GM21447 (cell line): ENCODE results near the gene KANSL1.
"Not testable (repeated sequence)": the region's sequence is repeated elsewhere in the genome, so short reads cannot be mapped to it uniquely, and the experiment has no call there.

Source experiments
- ATAC-seq: cut with Tn5 transposase; IDR thresholded peaks from one replicate; pipeline ENCODE4 v1.9.1; 2021; ENCODE audit not compliant: unreplicated experiment

Gene KANSL1

GRCh38 chr17:46192439-46193150 is 634 bp downstream of the KANSL1 start:
- ATAC-seq = peak; percentile 25

GRCh38 chr17:46192189-46192438 is 1.1 kb downstream of the KANSL1 start:
- no peak for ATAC-seq

GRCh38 chr17:46191322-46192188 is 1.7 kb downstream of the KANSL1 start:
- ATAC-seq = no peak

- ATAC-seq = no peak
These were observed 2.5 kb downstream of the KANSL1 start for GRCh38 chr17:46190763-46191162.

- not testable (repeated sequence) for ATAC-seq
These were observed 6.4 kb downstream of the KANSL1 start for GRCh38 chr17:46186827-46187235.

- no peak for ATAC-seq
These were observed 8.5 kb downstream of the KANSL1 start for GRCh38 chr17:46184696-46185095.

- not testable (repeated sequence) for ATAC-seq
These were observed 9.8 kb downstream of the KANSL1 start for GRCh38 chr17:46183383-46183782.

- no peak for ATAC-seq
These were observed 10.3 kb downstream of the KANSL1 start for GRCh38 chr17:46182961-46183360.

GRCh38 chr17:46181940-46182339 is 11.3 kb downstream of the KANSL1 start:
- ATAC-seq = no peak

- ATAC-seq = not testable (repeated sequence)
These were observed 11.9 kb downstream of the KANSL1 start for GRCh38 chr17:46181316-46181715.

- no peak for ATAC-seq
These were observed 12.3 kb downstream of the KANSL1 start for GRCh38 chr17:46180892-46181274.

- not testable (repeated sequence) for ATAC-seq
These were observed 12.9 kb downstream of the KANSL1 start for GRCh38 chr17:46180185-46180891.

GRCh38 chr17:46179375-46179999 is 13.7 kb downstream of the KANSL1 start:
- ATAC-seq = peak; percentile 67

GRCh38 chr17:46178550-46179214 is 14.5 kb downstream of the KANSL1 start:
- ATAC-seq = no peak

GRCh38 chr17:46176975-46177374 is 16.3 kb downstream of the KANSL1 start:
- no peak for ATAC-seq

- no peak for ATAC-seq
These were observed 17.3 kb downstream of the KANSL1 start for GRCh38 chr17:46175891-46176290.

- ATAC-seq = no peak
These were observed 20.1 kb downstream of the KANSL1 start for GRCh38 chr17:46173153-46173552.

GRCh38 chr17:46171939-46172338 is 21.3 kb downstream of the KANSL1 start:
- ATAC-seq = no peak

- no peak for ATAC-seq
These were observed 22.4 kb downstream of the KANSL1 start for GRCh38 chr17:46170639-46171429.
